Chondrocyte (in vitro differentiated cells): Measurements from ENCODE around the gene CHRDL1. TPM values are rescaled to one million over a fixed set of nuclear protein-coding genes. Genes with fewer than 3 reads are reported as not detected.

Experiments used
- DNase-seq: peaks from one replicate; pipeline ENCODE4 v3.0.0; 2021; ENCODE audit warnings: mixed read lengths, low spot score
- H3K27ac Mint-ChIP-seq: one replicate; pipeline ENCODE4 v1.8.0; 2021; ENCODE audit warnings: mild to moderate bottlenecking, moderate library complexity, mixed read lengths; ENCODE audit not compliant: unreplicated experiment
- H3K27me3 Mint-ChIP-seq: 2 replicates; pipeline ENCODE4 v1.8.0; 2021; ENCODE audit warnings: low read depth, mixed read lengths
- H3K36me3 Mint-ChIP-seq: 2 replicates; pipeline ENCODE4 v1.8.0; 2021; ENCODE audit warnings: low read depth, mixed read lengths
- H3K4me1 Mint-ChIP-seq: 2 replicates; pipeline ENCODE4 v1.8.0; 2021; ENCODE audit warnings: low read depth, mild to moderate bottlenecking, mixed read lengths
- H3K4me3 Mint-ChIP-seq: one replicate; pipeline ENCODE4 v1.8.0; 2021; ENCODE audit warnings: mild to moderate bottlenecking, moderate library complexity, mixed read lengths; ENCODE audit not compliant: unreplicated experiment
- H3K9me3 Mint-ChIP-seq: 2 replicates; pipeline ENCODE4 v1.8.0; 2021; ENCODE audit warnings: low read depth, mixed read lengths
- total RNA-seq: library from RNA; stranded (reverse); gene quantifications from 3 replicates; pipeline ENCODE4 v1.2.1, GENCODE V29; 2021
- TF ChIP-seq, protein P1 (sequence below): fragments of 200-600 bp; sonication (generic); IDR thresholded peaks from 2 replicates; pipeline ENCODE4 v1.5.0; 2021; ENCODE audit warnings: antibody characterized with exemption, mild to moderate bottlenecking, moderate library complexity

The CHRDL1 gene
- total RNA-seq, 1 donor from 2014 or later, result 1.2 TPM

DNA sequence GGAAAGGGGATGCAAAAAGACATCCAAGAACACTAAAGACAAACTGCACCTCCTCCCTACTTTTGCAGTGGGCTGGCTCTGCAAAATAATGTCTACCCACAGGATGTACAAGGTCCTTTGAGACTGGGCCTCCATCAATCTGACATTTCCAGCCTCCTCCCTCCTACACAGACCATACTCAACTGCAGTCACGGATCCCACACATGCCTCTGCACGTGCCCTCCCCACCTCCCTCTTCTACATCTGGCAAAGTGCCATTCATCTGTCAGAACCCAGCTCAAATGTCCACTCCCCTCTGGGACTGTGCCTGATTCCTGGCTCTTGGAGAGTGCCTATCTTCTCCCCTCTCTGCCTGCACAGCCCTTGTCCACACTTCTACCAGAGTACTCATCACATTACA, 50.3 kb downstream of the CHRDL1 start:
- H3K4me3 Mint-ChIP-seq, result no peak overlapping the region
- no peaks in the 10 kb centered on the region for H3K36me3 Mint-ChIP-seq
- no peaks in the 10 kb centered on the region for H3K27me3 Mint-ChIP-seq
- no peaks in the 10 kb centered on the region for H3K9me3 Mint-ChIP-seq
- no peak for DNase-seq
- H3K4me1 Mint-ChIP-seq, result peaks cover 5% of the 10 kb centered on the region
- TF ChIP-seq, protein P1, sequence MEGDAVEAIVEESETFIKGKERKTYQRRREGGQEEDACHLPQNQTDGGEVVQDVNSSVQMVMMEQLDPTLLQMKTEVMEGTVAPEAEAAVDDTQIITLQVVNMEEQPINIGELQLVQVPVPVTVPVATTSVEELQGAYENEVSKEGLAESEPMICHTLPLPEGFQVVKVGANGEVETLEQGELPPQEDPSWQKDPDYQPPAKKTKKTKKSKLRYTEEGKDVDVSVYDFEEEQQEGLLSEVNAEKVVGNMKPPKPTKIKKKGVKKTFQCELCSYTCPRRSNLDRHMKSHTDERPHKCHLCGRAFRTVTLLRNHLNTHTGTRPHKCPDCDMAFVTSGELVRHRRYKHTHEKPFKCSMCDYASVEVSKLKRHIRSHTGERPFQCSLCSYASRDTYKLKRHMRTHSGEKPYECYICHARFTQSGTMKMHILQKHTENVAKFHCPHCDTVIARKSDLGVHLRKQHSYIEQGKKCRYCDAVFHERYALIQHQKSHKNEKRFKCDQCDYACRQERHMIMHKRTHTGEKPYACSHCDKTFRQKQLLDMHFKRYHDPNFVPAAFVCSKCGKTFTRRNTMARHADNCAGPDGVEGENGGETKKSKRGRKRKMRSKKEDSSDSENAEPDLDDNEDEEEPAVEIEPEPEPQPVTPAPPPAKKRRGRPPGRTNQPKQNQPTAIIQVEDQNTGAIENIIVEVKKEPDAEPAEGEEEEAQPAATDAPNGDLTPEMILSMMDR, result no peak
- H3K27ac Mint-ChIP-seq, result no peak overlapping the region

DNA sequence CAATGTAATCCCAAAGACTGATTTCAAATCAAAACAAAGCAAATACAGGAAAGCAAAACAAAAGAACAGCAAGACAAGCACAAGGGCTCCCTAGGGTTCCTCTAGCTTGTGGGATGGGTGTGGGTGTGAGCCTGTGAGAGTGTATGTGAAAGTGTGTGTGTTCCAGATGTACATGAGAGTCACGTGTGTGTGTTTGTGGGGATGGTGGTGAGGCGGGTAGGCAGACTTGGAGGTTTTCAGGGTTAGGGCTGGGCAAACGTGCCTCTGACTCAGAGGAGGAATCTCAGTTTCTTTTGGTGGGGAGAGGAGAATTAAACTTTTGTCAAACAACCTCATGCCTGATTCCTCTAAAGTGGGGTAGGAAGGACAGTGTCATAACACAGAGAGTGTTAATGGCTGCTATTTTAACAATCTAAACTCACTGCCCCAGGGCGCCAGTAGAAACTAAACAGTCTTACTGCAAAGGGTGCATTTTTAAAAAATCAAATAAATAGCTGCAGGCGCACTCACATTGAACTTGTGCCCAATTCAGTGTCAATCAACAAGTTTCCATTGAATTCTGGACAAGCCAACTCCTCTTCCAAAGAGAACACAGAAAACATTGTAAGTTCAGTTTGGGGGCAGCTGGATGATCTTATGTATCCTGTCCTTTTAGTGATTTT, 51.8 kb downstream of the CHRDL1 start:
- no peaks in the 10 kb centered on the region for H3K27me3 Mint-ChIP-seq
- no peaks in the 10 kb centered on the region for H3K9me3 Mint-ChIP-seq
- no peaks in the 10 kb centered on the region for H3K36me3 Mint-ChIP-seq
- H3K27ac Mint-ChIP-seq, result no peak overlapping the region
- no peak overlapping the region for H3K4me3 Mint-ChIP-seq
- TF ChIP-seq, protein P1, result no peak
- DNase-seq, result no peak
- peaks cover 5% of the 10 kb centered on the region for H3K4me1 Mint-ChIP-seq

DNA sequence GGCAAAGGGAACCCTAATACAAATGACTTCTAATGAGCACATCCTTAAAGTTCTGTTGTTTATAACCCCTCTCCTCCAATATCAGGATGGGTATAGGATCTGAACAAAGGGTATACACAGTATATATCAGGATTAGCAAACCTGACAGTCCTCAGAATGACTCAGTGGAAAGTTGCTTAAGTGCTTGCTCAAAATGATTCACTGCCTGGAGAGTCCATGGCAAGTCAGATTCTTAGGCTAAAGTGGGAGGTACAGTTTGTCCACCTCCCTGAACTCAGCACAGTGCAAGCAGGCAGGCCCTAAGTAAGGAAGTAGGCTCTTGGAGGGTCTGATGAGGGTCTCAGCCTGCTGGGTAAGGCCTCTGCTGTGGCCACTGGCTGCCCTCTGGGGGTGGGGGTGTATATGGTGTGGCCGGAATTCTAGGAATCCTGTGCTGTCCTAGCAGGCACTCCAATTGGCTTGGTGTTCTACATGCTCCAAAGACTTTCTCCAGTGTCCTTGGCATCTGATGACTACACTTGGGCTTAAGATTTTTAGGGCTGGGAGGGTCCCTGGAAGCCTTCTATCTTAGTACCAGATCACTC, 54.3 kb downstream of the CHRDL1 start:
- no peak for DNase-seq
- Mint-ChIP-seq H3K27me3 (no peaks in the 10 kb centered on the region), H3K4me3 (no peak overlapping the region), H3K9me3 (no peaks in the 10 kb centered on the region), H3K36me3 (no peaks in the 10 kb centered on the region), H3K27ac (no peak overlapping the region), H3K4me1 (peaks cover 5% of the 10 kb centered on the region)
- TF ChIP-seq, protein P1, result no peak

DNA sequence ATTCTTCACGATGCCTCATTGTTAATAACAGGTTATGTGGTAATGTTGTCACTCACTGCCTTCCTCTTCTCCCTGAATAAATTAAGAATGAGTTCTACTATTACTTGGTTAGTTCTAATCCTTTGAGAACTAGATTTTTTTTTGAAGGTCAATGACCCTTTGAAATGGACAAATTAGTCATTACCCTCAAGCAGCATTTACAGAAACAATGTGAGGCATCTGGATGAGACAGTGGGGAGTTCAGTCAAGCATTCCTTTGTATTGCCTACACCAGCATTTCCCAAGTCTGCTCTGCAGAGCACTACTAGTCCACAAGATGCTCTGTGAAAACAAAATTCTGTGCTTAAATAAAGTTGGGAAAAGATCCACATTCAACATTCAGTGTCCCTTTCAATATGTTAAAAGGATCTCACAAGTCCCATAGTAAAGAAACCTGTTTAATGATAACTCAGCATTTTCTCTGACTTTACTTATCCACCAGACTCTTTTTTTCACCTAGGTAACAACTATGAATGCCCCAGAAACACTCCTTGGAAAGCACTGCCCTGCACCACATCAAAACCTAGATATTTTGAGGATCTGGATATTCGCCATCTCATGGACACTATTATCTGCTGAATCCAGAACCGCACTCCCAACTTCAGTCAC, 60.6 kb downstream of the CHRDL1 start:
- Mint-ChIP-seq H3K9me3 (no peaks in the 10 kb centered on the region), H3K27me3 (no peaks in the 10 kb centered on the region), H3K27ac (no peak overlapping the region), H3K36me3 (no peaks in the 10 kb centered on the region), H3K4me3 (no peak overlapping the region), H3K4me1 (peaks cover 4% of the 10 kb centered on the region)
- no peak for DNase-seq
- TF ChIP-seq, protein P1, result no peak

DNA sequence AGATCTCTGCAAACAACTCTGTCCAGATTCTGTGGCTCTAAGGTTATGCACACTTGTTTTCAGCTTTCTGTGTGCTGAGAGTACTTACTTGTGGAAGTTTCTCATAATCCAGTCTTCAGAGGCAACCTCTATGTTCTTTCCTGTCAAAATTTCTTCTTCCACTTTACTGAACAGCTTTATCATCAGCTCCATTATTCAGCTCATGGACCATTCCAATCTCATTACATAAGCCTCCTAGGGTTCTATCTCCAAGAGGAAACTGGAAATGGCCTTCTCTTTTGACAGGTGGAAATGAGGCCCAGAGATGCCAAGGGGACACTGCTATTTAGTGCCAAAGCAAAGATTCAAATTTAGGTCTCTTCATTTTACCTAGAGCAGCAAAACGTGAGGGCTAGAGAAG, 61.3 kb downstream of the CHRDL1 start:
- H3K27ac Mint-ChIP-seq, result no peak overlapping the region
- H3K9me3 Mint-ChIP-seq, result no peaks in the 10 kb centered on the region
- TF ChIP-seq, protein P1, result no peak
- H3K36me3 Mint-ChIP-seq, result no peaks in the 10 kb centered on the region
- no peak overlapping the region for H3K4me3 Mint-ChIP-seq
- DNase-seq, result no peak
- no peaks in the 10 kb centered on the region for H3K27me3 Mint-ChIP-seq
- peaks cover 4% of the 10 kb centered on the region for H3K4me1 Mint-ChIP-seq
